H7 (cell line): ENCODE results near the gene SFRP5. TPM values are rescaled to one million over a fixed set of nuclear protein-coding genes. Genes with fewer than 3 reads are reported as not detected.

Experiments
- DNase-seq: peaks from one replicate; pipeline ENCODE4 v3.0.0; 2012
- H3K27me3 ChIP-seq: 2 replicates; pipeline ENCODE4 v1.6.0; 2011; ENCODE audit warnings: mild to moderate bottlenecking, low read length; ENCODE audit not compliant: control insufficient read depth, insufficient read depth
- H3K36me3 ChIP-seq: replicated peaks from 2 replicates; pipeline ENCODE4 v1.5.1; 2011; ENCODE audit warnings: low read length; ENCODE audit not compliant: control insufficient read depth, insufficient read depth
- H3K4me3 ChIP-seq: 2 replicates; pipeline ENCODE4 v1.5.1; 2011; ENCODE audit warnings: low read depth, mild to moderate bottlenecking, control low read depth, low read length, moderate library complexity; ENCODE audit not compliant: insufficient read depth
- total RNA-seq: library from RNA; depleted of rRNA; stranded (reverse); fragments of >200 nt; shearing (Covaris generic); gene quantifications from 2 replicates; pipeline ENCODE4 v1.2.3, GENCODE V29; 2014

SFRP5 gene
- total RNA-seq, 1 experiment from 2014 or later, result 2.3 TPM

GRCh38 chr10:97763411-97763810 is 8.4 kb downstream of the SFRP5 start:
- Histone ChIP-seq H3K27me3 (peaks cover 3% of the 10 kb centered on the region; the same call in 1 of the 2 replicates), H3K36me3 (peaks cover 5% of the 10 kb centered on the region), H3K4me3 (no peak overlapping the region)
- DNase-seq, result no peak

GRCh38 chr10:97762816-97763215 is 9.0 kb downstream of the SFRP5 start:
- peak; percentile 95 for DNase-seq
- H3K27me3 ChIP-seq, result no peaks in the 10 kb centered on the region; the same call in 1 of the 2 replicates
- H3K36me3 ChIP-seq, result peaks cover 5% of the 10 kb centered on the region
- no peak overlapping the region for H3K4me3 ChIP-seq

GRCh38 chr10:97762056-97762455 is 9.7 kb downstream of the SFRP5 start:
- no peak overlapping the region for H3K4me3 ChIP-seq
- H3K27me3 ChIP-seq, result no peaks in the 10 kb centered on the region; the same call in 1 of the 2 replicates
- peaks cover 7% of the 10 kb centered on the region for H3K36me3 ChIP-seq
- peak; percentile 50 for DNase-seq

- Histone ChIP-seq H3K27me3 (no peaks in the 10 kb centered on the region; the same call in 1 of the 2 replicates), H3K4me3 (no peak overlapping the region), H3K36me3 (peaks cover 7% of the 10 kb centered on the region)
- no peak for DNase-seq
Observed at GRCh38 chr10:97761331-97761865, 10.4 kb downstream of the SFRP5 start.

- H3K36me3 ChIP-seq, result peaks cover 9% of the 10 kb centered on the region
- H3K27me3 ChIP-seq, result no peaks in the 10 kb centered on the region
- DNase-seq, result no peak
- no peak overlapping the region for H3K4me3 ChIP-seq
Observed at GRCh38 chr10:97760461-97761257, 11.1 kb downstream of the SFRP5 start.

- peaks cover 10% of the 10 kb centered on the region for H3K36me3 ChIP-seq
- no peaks in the 10 kb centered on the region for H3K27me3 ChIP-seq
- DNase-seq, result no peak
- no peak overlapping the region for H3K4me3 ChIP-seq
Observed at GRCh38 chr10:97759946-97760345, 11.9 kb downstream of the SFRP5 start.

GRCh38 chr10:97759158-97759887 is 12.5 kb downstream of the SFRP5 start:
- Histone ChIP-seq H3K36me3 (peaks cover 14% of the 10 kb centered on the region), H3K4me3 (no peak overlapping the region), H3K27me3 (no peaks in the 10 kb centered on the region)
- DNase-seq, result peak; percentile 96

GRCh38 chr10:97757471-97757870 is 14.3 kb downstream of the SFRP5 start:
- DNase-seq, result no peak
- Histone ChIP-seq H3K27me3 (no peaks in the 10 kb centered on the region), H3K36me3 (peaks cover 21% of the 10 kb centered on the region)

GRCh38 chr10:97755718-97756117 is 16.1 kb downstream of the SFRP5 start:
- no peak for DNase-seq
- Histone ChIP-seq H3K36me3 (peaks cover 25% of the 10 kb centered on the region), H3K4me3 (no peak overlapping the region), H3K27me3 (no peaks in the 10 kb centered on the region)

More at GRCh38 chr10:97757471-97757870, 14.3 kb downstream of the SFRP5 start:
- H3K4me3 ChIP-seq, result no peak overlapping the region

GRCh38 chr10:97754726-97755125 is 17.1 kb downstream of the SFRP5 start:
- Histone ChIP-seq H3K36me3 (peaks cover 24% of the 10 kb centered on the region), H3K4me3 (no peak overlapping the region), H3K27me3 (no peaks in the 10 kb centered on the region)
- DNase-seq, result no peak

GRCh38 chr10:97752956-97753355 is 18.8 kb downstream of the SFRP5 start:
- DNase-seq, result no peak
- H3K4me3 ChIP-seq, result no peak overlapping the region
- H3K27me3 ChIP-seq, result no peaks in the 10 kb centered on the region
- peaks cover 28% of the 10 kb centered on the region for H3K36me3 ChIP-seq

- peaks cover 21% of the 10 kb centered on the region for H3K36me3 ChIP-seq
- no peaks in the 10 kb centered on the region for H3K27me3 ChIP-seq
- H3K4me3 ChIP-seq, result no peak overlapping the region
- no peak for DNase-seq
Observed at GRCh38 chr10:97748116-97748515, 23.7 kb downstream of the SFRP5 start.

GRCh38 chr10:97747573-97747972 is 24.2 kb downstream of the SFRP5 start:
- Histone ChIP-seq H3K4me3 (no peak overlapping the region), H3K27me3 (no peaks in the 10 kb centered on the region), H3K36me3 (peaks cover 21% of the 10 kb centered on the region)
- DNase-seq, result no peak

GRCh38 chr10:97744405-97745035 is 27.3 kb downstream of the SFRP5 start:
- no peak overlapping the region for H3K4me3 ChIP-seq
- peaks cover 13% of the 10 kb centered on the region for H3K36me3 ChIP-seq
- no peaks in the 10 kb centered on the region for H3K27me3 ChIP-seq
- no peak for DNase-seq
